HG02840 (cell line): ENCODE data around the gene COL20A1.

Experiments used
- ATAC-seq: cut with Tn5 transposase; IDR thresholded peaks from one replicate; pipeline ENCODE4 v1.9.1; 2021; ENCODE audit warnings: mild to moderate bottlenecking, moderate library complexity, moderate number of reproducible peaks; ENCODE audit not compliant: unreplicated experiment, low FRiP score

The COL20A1 gene

GRCh38 chr20:63357921-63358905, 65.2 kb downstream of the COL20A1 start:
- no peak for ATAC-seq

- ATAC-seq = no peak
These were observed 66.4 kb downstream of the COL20A1 start for GRCh38 chr20:63359164-63359934.

DNA sequence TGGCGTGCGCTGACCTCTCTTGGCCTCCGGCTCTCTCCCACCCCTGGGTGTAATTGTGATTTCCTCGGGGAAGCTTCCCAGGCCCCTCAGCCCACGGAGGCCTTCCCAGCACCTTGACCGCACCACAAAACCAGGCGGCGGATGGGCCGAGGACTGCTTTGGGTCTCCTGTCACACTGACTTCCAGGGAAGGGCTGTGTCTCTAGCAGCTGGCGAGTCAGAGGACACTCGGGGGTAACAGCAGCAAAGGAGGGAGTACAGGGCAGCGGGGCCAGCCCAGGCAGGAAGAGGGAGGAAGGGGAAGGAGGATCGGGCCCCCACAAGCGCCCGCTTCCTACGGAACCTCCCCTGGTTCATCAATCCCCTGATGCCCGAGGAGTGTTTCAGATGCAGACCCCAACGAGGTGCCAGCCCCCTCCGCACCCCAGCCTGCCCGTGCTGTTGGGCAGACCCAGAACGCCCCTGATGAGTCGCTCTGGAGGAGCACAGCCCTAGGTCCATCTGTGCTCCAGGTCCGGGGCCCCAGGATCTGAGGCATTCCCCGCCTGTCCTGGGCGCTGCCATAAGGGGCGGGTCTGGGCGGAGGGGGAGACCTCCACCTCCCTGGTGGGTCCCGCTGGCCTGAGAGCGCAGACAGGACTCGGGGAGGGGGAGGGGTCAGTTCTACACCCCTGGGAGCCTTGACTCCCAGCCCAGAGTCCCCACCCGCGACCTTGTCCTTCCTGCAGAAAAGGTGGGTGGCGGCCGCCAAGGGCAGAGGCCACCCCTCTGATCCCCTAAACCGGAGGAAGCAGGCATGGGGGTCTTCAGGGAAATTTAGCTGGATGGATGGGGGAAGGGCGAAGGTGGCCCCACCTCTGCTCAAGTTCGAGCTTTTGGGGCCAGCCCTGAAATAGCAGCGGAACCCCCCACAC, 67.2 kb downstream of the COL20A1 start:
- ATAC-seq = no peak

GRCh38 chr20:63360850-63361518, 68.0 kb downstream of the COL20A1 start, which contains the start of gene CHRNA4:
TSS of gene CHRNA4 (minus strand) at chr20:63361349. CDS start at chr20:63361165, 184 bp downstream.
- no peak for ATAC-seq

GRCh38 chr20:63361519-63362435, 68.8 kb downstream of the COL20A1 start:
- no peak for ATAC-seq

- ATAC-seq = no peak
These were observed 69.5 kb downstream of the COL20A1 start for GRCh38 chr20:63362436-63363009.

- no peak for ATAC-seq
These were observed 70.3 kb downstream of the COL20A1 start for GRCh38 chr20:63363013-63363957.

DNA sequence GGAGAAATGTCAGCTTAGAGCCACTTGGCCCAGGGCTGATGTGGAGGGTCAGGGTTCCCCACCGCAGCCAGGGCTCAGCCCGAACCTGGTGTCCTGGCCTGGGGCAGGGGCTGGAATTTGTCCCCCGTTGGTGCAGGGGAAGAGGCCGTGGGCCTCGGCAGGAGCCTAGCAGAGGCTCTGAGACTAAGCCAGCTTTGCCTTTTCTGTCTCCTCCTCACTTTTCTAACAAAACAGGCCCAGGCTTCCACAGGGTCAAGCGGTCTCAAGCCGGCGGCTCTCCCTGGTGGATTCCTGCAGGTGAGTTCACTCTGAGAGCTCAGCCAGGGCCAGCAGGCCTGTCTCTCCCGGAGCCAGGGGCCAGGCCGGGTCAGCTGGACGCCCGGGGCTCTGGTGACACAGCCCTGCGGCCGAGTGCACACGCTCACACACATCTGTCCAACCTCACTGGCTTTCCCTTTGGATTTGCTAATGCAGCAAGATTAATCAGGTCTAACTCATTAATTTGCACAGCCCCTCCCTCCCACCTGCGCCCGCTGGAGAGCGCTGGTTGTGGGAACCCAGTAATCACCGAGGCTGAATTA, 71.1 kb downstream of the COL20A1 start:
- no peak for ATAC-seq

- no peak for ATAC-seq
These were observed 72.0 kb downstream of the COL20A1 start for GRCh38 chr20:63364801-63365585.

GRCh38 chr20:63365601-63366389, 72.8 kb downstream of the COL20A1 start:
- ATAC-seq = no peak

DNA sequence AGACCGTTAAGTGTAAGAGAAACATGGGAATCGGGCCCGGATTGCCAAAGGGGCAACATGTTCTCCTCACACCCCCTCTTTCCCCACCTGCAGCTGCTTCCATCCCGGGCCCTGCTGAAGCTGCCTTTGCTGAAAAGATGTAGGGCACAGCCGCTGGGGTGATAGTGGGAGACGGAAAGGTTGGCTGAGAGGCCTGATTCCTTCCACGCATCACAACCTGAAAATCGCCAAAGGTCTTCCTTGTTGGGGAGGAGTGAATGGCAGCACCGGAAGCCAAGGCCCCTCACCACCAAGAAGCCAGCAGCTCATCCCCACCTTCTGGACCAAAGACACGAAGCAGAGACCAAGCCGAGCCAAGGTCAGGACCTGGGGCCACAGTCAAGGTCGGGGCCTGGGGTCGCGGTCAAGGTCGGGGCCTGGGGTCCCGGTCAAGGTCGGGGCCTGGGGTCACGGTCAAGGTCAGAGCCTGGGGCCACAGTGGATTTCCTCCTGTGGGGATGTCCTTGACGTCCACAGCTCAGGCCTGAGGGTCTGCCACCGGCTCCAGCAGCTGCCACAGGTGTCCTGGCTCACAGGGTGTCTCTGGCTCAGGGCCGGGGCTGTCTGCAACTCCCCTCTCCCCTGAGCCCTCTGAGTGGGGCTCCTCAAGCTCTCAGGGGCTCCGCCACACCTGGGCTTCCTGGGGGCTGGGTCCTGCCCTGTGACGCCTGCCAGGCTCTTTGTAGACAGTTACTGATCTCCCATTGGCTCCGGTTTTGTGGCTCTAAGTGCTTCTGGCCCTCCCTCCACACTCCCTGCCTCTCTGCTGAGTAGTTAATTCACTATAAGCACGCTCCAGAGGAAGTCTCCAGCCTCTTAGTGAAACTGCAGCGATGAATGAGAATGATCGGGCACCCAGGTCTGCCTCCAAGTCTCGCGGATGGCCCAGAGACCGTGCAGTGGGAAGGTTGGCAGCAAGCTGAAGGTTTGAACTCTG, 73.7 kb downstream of the COL20A1 start:
- no peak for ATAC-seq

DNA sequence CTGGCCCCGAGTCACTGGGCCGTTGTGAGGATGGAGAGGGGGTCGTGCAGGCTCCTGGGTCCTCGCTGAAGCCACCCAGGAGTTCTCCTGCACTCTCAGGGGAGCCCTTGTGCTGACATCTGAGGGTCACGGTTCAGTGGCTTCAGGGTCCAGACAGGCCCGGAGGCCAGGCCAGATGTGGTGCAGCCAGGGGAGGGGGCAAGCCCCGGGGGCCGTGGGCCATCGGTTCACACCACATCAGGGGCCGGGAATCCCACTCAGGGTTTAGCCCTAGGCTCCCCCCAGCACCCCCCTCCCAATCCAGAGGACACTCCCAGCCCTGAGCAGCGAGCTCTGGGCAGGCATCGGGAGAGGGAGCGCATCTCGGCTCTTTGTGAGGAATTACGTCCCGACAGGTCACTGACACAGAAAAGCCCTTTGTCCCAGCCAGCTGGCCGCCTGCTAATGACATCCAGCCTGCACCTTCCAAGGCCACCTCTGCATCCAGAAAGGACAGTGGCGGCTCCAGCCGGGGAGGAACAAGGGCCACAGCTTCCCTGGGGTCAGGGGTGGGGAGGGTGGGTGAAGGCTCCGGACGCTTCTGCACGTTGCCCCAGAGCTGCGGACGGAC, 74.6 kb downstream of the COL20A1 start:
- ATAC-seq = no peak

- ATAC-seq = no peak
These were observed 75.2 kb downstream of the COL20A1 start for GRCh38 chr20:63368151-63368550.

- ATAC-seq = no peak
These were observed 76.1 kb downstream of the COL20A1 start for GRCh38 chr20:63369024-63369530.
